H1 (cell line): Measurements from ENCODE around the gene LAMTOR4.

Source experiments
- ATF2 ChIP-seq: IDR thresholded peaks from 2 replicates; pipeline ENCODE4 v1.6.1; 2012; ENCODE audit warnings: low read length, inconsistent platforms
- CBX5 ChIP-seq: fragments of 300-800, 300-1000 bp; sonication (generic); IDR thresholded peaks from 2 replicates; pipeline ENCODE4 v1.7.1; 2016; ENCODE audit warnings: antibody characterized with exemption, low read length, low read depth
- CHD1 ChIP-seq: IDR thresholded peaks from 2 replicates; pipeline ENCODE4 v1.6.1; 2012; ENCODE audit warnings: low read depth, low read length, improper control_type of control experiment
- CHD2 ChIP-seq: IDR thresholded peaks from 2 replicates; pipeline ENCODE4 v1.6.1; 2012; ENCODE audit warnings: low read length, improper control_type of control experiment
- EP300 ChIP-seq, 2 experiments: IDR thresholded peaks; 1 replicate in 1 of 2; 2 replicates in 1 of 2; pipeline ENCODE4 v1.6.1; 2011 to 2012; ENCODE audit warnings: low read depth in 2 of 2, low read length in 2 of 2, mild to moderate bottlenecking in 2 of 2, borderline replicate concordance in 1 of 2, inconsistent platforms in 1 of 2, moderate library complexity in 1 of 2
- JUN ChIP-seq: IDR thresholded peaks from 2 replicates; pipeline ENCODE4 v1.6.1; 2011; ENCODE audit warnings: low read depth, mild to moderate bottlenecking, improper control_type of control experiment, low read length
- MAFK ChIP-seq: IDR thresholded peaks from 2 replicates; pipeline ENCODE4 v1.6.1; 2012; ENCODE audit warnings: low read depth, mild to moderate bottlenecking, improper control_type of control experiment, low read length
- POLR2A ChIP-seq, 2 experiments: IDR thresholded peaks; 1 replicate in 1 of 2; 2 replicates in 1 of 2; pipeline ENCODE4 v1.6.1; 2011; ENCODE audit warnings: low read depth in 2 of 2, low read length in 2 of 2, mild to moderate bottlenecking in 2 of 2; ENCODE audit errors: control extremely low read depth in 1 of 2
- POLR2AphosphoS5 ChIP-seq: IDR thresholded peaks from 2 replicates; pipeline ENCODE4 v1.6.1; 2011; ENCODE audit warnings: low read depth, low read length
- SP1 ChIP-seq: IDR thresholded peaks from 2 replicates; pipeline ENCODE4 v1.6.1; 2011; ENCODE audit warnings: low read depth, low read length
- TAF1 ChIP-seq: IDR thresholded peaks from 2 replicates; pipeline ENCODE4 v1.6.1; 2011; ENCODE audit warnings: mild to moderate bottlenecking, low read depth, low read length
- USF2 ChIP-seq: IDR thresholded peaks from 2 replicates; pipeline ENCODE4 v1.6.1; 2011; ENCODE audit warnings: low read length, improper control_type of control experiment
- TF ChIP-seq, protein P1 (sequence below), 3 experiments: IDR thresholded peaks; 1 replicate in 2 of 3; 2 replicates in 1 of 3; pipeline versions ENCODE4 v1.5.1 to v1.6.1; 2011; ENCODE audit warnings: low read length in 3 of 3, mild to moderate bottlenecking in 3 of 3, inconsistent platforms in 2 of 3, low read depth in 1 of 3, moderate library complexity in 1 of 3; ENCODE audit not compliant: insufficient read depth in 1 of 3; ENCODE audit errors: control extremely low read depth in 1 of 3

- TF ChIP-seq POLR2A (IDR thresholded peaks at IDR 0.05; ENCODE audit: control extremely low read depth in 1 of 2, low read depth in 2 of 2, low read length in 2 of 2): no peak
- no peak for TF ChIP-seq CHD2
- no peak for TF ChIP-seq CBX5
- TF ChIP-seq, protein P1, sequence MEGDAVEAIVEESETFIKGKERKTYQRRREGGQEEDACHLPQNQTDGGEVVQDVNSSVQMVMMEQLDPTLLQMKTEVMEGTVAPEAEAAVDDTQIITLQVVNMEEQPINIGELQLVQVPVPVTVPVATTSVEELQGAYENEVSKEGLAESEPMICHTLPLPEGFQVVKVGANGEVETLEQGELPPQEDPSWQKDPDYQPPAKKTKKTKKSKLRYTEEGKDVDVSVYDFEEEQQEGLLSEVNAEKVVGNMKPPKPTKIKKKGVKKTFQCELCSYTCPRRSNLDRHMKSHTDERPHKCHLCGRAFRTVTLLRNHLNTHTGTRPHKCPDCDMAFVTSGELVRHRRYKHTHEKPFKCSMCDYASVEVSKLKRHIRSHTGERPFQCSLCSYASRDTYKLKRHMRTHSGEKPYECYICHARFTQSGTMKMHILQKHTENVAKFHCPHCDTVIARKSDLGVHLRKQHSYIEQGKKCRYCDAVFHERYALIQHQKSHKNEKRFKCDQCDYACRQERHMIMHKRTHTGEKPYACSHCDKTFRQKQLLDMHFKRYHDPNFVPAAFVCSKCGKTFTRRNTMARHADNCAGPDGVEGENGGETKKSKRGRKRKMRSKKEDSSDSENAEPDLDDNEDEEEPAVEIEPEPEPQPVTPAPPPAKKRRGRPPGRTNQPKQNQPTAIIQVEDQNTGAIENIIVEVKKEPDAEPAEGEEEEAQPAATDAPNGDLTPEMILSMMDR (IDR thresholded peaks at IDR 0.05; ENCODE audit: control extremely low read depth in 1 of 3, insufficient read depth in 1 of 3, low read depth in 1 of 3, low read length in 3 of 3): no peak
- TF ChIP-seq JUN: no peak
- no peak for TF ChIP-seq MAFK
- TF ChIP-seq CHD1: no peak
- no peak for TF ChIP-seq POLR2AphosphoS5
- TF ChIP-seq USF2: no peak
- TF ChIP-seq TAF1: no peak
- TF ChIP-seq ATF2: no peak
- no peak for TF ChIP-seq EP300 (IDR thresholded peaks at IDR 0.05; ENCODE audit: borderline replicate concordance in 1 of 2, low read depth in 2 of 2, low read length in 2 of 2)
- TF ChIP-seq SP1: no peak
Observed at GRCh38 chr7:100191775-100192174, 43.1 kb downstream of the LAMTOR4 start.
